Measurements from ENCODE around the gene EPN2.

DNA sequence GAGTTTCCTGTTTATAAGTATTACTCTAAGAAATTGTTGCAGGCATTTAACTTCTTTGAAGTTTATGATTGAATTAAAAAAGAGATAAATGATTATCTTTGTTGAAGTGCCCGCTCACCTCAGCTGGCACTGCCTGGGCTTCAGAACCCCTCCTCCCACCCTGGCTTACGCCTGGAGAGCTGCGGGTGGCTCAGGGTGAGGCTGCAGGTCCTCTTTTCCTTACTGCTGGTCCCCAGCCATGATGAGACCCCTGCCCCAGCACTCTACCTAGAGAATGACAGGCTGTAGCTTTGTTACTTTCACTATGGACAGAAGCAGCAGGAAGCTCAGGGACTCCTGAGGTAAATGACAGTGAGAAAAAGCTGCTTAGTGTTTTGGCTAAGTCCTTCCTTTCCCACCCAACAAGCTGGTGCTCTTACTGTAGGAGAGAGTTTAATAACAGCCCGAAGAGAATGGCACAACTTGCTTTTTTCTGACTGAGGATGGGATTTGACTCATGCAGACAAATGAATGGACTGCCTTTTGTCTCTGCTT lies 62.1 kb downstream of the EPN2 start:
- TF ChIP-seq, protein P1, sequence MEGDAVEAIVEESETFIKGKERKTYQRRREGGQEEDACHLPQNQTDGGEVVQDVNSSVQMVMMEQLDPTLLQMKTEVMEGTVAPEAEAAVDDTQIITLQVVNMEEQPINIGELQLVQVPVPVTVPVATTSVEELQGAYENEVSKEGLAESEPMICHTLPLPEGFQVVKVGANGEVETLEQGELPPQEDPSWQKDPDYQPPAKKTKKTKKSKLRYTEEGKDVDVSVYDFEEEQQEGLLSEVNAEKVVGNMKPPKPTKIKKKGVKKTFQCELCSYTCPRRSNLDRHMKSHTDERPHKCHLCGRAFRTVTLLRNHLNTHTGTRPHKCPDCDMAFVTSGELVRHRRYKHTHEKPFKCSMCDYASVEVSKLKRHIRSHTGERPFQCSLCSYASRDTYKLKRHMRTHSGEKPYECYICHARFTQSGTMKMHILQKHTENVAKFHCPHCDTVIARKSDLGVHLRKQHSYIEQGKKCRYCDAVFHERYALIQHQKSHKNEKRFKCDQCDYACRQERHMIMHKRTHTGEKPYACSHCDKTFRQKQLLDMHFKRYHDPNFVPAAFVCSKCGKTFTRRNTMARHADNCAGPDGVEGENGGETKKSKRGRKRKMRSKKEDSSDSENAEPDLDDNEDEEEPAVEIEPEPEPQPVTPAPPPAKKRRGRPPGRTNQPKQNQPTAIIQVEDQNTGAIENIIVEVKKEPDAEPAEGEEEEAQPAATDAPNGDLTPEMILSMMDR (IDR thresholded peaks at IDR 0.05; ENCODE audit: low read depth, low read length, missing input control), result no peak
- TF ChIP-seq, protein P2, sequence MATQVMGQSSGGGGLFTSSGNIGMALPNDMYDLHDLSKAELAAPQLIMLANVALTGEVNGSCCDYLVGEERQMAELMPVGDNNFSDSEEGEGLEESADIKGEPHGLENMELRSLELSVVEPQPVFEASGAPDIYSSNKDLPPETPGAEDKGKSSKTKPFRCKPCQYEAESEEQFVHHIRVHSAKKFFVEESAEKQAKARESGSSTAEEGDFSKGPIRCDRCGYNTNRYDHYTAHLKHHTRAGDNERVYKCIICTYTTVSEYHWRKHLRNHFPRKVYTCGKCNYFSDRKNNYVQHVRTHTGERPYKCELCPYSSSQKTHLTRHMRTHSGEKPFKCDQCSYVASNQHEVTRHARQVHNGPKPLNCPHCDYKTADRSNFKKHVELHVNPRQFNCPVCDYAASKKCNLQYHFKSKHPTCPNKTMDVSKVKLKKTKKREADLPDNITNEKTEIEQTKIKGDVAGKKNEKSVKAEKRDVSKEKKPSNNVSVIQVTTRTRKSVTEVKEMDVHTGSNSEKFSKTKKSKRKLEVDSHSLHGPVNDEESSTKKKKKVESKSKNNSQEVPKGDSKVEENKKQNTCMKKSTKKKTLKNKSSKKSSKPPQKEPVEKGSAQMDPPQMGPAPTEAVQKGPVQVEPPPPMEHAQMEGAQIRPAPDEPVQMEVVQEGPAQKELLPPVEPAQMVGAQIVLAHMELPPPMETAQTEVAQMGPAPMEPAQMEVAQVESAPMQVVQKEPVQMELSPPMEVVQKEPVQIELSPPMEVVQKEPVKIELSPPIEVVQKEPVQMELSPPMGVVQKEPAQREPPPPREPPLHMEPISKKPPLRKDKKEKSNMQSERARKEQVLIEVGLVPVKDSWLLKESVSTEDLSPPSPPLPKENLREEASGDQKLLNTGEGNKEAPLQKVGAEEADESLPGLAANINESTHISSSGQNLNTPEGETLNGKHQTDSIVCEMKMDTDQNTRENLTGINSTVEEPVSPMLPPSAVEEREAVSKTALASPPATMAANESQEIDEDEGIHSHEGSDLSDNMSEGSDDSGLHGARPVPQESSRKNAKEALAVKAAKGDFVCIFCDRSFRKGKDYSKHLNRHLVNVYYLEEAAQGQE (IDR thresholded peaks at IDR 0.05), result no peak
- TF ChIP-seq, protein P3, sequence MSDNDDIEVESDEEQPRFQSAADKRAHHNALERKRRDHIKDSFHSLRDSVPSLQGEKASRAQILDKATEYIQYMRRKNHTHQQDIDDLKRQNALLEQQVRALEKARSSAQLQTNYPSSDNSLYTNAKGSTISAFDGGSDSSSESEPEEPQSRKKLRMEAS (IDR thresholded peaks at IDR 0.05), result no peak
- TF ChIP-seq SP1 (IDR thresholded peaks at IDR 0.05), result no peak
- no peak for TF ChIP-seq TAF1 (conservative IDR thresholded peaks at IDR 0.05)
- no peak for TF ChIP-seq HNF4A (conservative IDR thresholded peaks at IDR 0.05)
- no peak for TF ChIP-seq RAD21 (IDR thresholded peaks at IDR 0.05)
- no peak for TF ChIP-seq GABPA (IDR thresholded peaks at IDR 0.05 in 1 of 2, conservative IDR thresholded peaks at IDR 0.05 in 1 of 2)
- TF ChIP-seq, protein P4, sequence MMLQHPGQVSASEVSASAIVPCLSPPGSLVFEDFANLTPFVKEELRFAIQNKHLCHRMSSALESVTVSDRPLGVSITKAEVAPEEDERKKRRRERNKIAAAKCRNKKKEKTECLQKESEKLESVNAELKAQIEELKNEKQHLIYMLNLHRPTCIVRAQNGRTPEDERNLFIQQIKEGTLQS (IDR thresholded peaks at IDR 0.05), result no peak

Measured in liver (tissue), 3 donors.